GM18873 (cell line): Measurements from ENCODE around the gene EIF3I.

ENCODE experiments used
- ATAC-seq: cut with Tn5 transposase; IDR thresholded peaks from one replicate; pipeline ENCODE4 v1.9.1; 2021; ENCODE audit warnings: mild to moderate bottlenecking, moderate library complexity, moderate number of reproducible peaks; ENCODE audit not compliant: unreplicated experiment, low FRiP score

EIF3I gene

DNA sequence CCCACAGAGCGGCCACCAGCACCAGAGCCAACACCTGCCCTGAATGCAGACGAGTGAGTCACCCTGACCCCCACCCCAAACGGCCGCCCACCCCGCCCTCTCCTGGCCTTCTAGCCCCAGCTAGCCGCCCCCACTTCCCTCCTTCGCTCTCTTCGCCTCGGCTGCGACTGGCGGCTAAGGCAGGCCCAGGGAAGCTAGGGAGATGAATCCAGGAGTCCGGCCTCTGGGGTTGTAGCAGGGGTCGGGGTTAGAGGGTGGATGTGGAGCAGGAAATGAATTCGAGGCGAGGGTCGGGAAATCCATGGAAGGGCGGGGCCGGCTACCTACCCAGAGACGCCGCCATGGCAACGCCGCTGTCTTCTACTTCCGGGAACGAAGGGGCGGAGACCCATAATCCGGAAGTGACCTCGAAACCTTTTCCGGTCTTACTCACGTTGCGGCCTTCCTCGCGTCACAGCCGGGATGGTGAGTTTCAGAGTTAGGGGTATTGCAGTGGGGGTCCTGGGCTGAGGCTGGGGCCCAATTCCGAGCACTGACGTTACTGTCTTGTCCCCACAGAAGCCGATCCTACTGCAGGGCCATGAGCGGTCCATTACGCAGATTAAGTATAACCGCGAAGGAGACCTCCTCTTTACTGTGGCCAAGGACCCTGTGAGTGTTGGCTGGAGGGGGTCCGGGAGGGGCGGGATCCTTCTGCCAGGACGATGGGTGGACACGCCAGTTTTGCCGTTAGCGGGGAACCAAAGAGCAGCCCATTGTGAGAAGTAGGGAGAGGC is at the start of gene EIF3I, which contains the start of gene TMEM234:
TSS of gene EIF3I (plus strand) at position 428 of the 776 bp plus-strand sequence. CDS start at position 463, 35 bp downstream.
TSS of gene TMEM234 (minus strand) at position 374 of the 776 bp plus-strand sequence. CDS start at position 343, 31 bp downstream.
- peak; percentile 68 for ATAC-seq

DNA sequence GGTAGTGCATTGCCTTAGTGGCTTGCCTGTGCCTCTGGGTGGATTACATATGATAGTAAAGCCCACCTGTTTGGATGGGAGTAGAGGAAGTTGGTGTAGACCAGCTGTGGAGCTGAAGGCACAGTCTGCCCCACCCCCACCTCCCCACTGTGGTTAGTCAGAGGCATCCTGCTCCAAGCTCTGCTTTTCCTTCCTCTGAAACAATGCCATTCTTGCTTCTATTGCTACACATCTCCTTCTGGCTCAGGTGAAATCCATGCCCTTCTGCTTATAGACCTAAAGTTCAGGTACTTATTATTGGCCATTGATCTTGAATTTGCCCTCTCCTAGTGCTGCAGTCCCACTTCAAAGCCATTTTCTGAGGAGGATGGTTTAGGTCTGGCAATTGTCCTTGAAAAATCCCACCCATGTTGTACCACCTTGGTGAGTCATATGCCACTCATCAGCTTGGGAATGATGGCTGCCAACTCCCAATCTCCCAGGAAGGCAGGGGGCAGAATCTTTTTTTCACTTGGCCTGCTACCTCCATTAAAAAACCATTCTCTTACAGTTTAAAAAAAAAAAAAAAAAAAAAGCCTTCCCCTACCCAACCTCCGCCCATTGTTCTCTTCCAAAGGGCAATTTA is 49.5 kb upstream of the EIF3I start:
- no peak for ATAC-seq

DNA sequence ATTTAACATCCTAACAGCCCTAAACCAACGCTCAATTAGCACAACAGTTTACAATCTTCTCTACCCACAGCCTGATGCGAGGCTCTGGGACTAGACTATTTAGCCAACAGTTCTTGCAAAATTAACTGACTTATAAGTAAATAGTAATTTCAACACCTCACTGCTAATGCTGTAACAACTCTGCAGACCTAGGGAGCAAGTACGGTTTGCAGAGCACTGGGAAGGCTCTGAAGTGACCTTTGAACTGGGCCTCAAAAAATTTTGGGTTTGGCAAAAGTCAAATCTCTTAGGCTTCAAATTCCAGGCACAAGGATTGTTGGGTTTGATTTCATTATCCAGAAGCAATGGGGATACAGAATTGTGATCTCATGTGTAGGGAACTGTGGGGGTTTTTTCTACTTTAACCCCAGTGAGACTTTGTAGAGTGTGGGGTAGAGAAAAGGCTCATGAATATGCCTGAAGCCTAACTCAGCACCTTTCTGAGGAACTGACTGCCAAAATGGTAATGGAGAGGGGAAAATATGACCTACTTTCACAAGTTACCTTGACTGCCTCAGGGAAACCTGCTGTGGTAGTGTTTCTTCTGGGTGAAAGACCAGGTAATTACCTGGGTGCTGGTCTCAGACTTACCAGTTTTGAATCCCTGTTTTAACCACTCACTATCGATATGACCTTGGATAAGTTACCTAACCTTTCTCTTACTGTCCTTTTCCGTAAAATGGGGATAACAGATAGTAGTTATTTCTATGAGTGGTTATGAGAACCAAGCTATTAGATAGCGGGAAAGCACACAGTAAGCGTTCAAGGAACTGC is 43.6 kb upstream of the EIF3I start:
- ATAC-seq: no peak

DNA sequence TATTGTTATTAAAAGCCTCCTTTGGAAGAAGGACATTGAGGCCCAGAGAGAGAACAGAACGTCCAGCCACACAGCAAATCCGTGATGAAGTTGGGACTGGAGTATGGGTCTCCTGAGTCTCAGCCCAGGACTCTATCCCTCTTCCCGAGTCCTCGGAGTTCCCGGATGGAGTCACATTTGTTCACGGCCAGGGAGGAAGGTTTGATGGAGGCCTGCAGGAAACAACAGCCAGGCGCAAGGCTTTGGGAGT is 43.1 kb upstream of the EIF3I start:
- peak; percentile 13 for ATAC-seq

DNA sequence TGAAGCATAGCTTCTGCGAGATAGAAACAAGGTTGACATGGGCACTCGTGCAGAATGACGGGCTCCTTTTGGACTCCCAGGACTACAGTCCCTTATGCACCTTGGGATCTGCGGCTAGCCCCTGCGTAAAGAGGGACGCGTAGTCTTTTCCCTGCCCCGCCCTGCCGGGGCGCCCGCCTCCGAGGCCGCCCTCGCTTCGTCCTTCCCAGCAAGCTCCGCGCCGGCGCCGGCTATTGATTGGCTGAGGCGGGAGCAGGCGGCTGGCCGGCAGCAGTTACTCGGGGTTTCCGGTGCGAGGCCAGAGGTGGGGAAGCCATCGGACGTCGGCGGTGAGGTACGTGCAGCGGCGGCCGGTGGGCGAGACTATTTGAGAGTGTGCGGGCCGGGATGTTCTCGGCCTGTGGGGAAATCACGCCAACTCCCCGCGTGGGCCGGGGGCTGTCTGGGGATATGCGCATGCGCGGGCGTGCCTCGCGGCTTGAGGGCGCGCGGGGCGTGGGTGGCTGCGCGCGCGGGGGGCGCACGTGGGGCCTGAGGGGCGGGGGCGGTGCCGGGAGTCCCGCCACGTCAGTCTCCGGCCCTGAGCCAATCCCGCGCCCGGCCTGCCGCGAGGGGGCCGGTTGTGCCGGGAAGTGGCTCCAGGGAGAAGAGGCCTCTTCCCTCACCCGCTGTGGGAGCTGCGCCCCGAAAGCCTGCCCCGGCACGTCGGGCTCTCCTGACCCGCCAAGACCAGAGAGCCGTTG is 42.6 kb upstream of the EIF3I start, which contains the start of gene TXLNA:
TSS of gene TXLNA (plus strand) at position 233 of the 743 bp plus-strand sequence. CDS start 671 bp downstream, outside the sequence.
- peak; percentile 68 for ATAC-seq

DNA sequence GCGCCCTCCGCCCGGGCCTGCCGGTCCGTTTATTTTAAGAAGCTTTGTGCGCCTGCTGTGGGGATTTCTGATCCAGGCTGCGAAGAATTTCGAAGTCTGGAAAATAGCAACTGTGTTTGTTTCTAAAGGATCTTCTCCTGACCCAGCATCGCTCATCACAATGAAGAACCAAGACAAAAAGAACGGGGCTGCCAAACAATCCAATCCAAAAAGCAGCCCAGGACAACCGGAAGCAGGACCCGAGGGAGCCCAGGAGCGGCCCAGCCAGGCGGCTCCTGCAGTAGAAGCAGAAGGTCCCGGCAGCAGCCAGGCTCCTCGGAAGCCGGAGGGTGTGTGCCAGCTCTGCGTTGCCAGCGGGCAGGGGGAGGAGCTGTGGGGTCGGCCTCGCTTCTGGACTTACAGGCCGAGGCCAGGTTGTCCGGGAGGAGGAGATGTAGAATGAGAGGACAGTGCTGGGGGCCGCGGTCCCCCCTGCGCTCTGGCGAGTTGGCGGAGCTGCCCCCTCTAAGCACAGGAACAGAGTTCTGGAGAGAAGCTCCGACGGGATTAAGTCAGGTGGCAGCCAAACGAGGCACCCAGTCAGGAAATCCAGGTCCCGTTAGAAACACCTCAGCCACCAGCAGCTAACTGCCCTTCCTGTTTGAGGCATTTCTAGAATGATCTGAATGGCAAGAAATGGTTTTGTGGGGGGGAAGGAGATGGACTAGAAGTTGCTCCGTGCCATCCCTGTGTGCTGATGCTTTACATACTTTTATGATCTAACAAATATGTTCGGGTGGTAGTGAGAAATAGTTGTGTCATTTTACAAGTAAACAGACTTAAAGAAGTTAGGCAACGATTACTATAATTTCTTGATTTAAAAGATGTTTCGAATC is 41.8 kb upstream of the EIF3I start:
- no peak for ATAC-seq

DNA sequence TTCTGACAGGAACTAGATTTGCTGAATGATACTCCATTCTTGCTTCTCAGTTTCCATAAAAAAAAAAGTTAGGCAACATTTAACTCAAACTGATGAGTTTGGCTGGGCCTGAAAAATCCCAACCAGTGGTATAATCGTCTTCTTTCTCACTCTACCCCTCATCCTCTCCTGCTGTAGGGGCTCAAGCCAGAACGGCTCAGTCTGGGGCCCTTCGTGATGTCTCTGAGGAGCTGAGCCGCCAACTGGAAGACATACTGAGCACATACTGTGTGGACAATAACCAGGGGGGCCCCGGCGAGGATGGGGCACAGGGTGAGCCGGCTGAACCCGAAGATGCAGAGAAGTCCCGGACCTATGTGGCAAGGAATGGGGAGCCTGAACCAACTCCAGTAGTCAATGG is 41.1 kb upstream of the EIF3I start:
- ATAC-seq: no peak

DNA sequence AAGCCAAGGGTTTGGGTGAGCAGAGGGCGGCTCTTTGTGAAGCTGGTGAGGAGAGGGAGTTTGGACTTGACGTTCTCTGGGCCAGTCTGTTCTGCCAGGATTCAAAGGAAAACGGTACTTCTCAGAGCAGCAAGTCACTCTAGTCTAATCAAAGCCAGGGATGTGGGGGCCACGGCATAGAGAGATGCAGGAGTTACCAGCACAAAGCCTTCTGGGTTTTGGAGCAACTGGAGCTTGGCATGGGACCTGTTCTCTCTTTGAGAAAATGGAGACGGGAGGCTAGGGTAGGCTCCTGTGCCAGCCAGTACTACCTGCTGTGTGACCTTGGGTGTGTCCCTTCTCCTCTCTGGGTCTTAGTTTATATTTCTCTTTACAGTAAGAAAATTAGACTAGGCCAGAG is 40.6 kb upstream of the EIF3I start:
- no peak for ATAC-seq

DNA sequence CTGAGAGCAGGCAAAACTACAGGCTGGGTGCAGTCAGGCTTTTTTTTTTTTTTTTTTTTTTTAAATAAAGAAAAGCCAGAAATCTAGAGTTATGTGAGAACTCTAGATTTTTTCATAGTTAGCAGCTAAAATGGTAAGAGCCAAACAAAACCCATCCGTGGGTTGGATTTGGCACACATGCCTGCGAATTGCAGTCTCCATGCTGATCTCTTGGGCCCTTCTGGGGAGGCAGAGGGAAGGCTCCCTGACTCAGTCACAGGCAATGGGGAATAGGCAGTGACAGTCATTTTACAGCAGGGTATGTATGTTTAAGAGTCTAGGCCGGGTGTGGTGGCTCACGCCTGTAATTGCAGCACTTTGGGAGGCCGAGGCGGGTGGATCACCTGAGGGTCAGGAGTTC is 40.1 kb upstream of the EIF3I start:
- ATAC-seq: no peak

DNA sequence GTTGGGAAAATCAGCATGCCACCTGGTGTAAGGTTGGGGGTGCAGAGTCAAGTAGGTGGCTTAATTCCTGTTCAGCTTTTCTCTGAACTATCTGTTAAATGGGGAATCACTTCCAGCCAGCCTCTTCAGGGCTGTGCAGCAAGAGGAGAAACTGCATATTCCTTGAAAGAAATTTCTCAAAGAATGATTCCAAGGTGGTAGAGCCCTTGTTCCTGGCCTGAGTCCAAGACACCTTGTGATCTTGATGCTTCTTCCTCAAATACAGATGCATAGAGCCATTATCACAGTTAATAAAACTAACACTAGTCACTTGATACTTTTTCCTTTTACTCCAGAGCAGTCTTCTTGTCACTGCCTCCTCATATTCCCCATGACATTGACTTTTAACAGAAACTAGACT is 37.6 kb upstream of the EIF3I start:
- no peak for ATAC-seq

DNA sequence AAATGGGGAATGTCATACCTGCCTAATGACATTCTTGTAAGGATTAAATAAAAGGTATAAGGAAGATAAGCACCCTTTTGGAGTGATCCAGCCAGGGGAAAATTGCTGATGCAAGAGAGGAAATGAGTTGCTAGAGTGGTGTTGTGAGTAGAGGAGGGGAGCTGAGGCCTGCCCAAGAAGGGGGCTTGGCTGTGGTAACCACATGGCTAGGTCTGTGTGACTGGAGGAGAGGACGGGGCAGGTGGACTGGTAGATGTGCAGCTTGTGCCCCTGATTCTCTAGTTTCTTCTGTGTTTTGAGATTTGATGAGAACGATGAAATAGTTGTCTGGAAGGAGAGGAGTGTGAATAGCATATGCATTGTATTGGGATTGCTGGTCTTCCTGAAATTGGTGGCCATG is 36.1 kb upstream of the EIF3I start:
- ATAC-seq: no peak

DNA sequence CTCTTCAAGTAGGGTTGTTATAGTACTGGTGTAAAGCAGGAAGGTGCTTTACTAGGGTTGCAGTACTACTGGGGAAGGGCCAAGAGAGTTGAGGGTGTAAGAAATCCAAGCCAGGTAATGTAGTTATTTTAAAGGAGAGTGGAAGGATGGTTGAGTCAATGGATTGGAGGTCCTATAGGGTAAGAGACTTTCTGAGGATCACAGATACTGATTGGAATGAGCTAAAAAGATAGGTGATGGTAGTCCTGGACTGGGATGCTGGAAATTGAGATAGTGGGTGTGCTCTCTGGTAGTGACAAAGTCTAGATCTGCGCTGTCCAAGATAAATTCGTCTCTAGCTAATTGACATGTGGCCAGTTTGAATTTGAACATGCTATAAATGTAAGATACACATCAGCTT is 35.7 kb upstream of the EIF3I start:
- no peak for ATAC-seq

DNA sequence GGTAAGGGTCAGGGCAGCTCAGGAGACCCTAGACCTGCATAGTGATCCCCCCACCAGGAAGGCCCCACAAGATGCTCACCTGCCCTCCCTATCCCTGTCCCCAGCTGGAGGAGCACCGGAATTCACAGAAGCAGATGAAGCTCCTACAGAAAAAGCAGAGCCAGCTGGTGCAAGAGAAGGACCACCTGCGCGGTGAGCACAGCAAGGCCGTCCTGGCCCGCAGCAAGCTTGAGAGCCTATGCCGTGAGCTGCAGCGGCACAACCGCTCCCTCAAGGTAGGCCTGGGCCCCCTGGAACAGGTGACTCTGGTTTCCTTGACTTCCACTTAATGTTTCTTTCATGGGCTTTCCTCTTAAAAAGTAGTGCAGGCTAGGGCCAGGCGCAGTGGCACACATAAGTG is 34.4 kb upstream of the EIF3I start:
- no peak for ATAC-seq

DNA sequence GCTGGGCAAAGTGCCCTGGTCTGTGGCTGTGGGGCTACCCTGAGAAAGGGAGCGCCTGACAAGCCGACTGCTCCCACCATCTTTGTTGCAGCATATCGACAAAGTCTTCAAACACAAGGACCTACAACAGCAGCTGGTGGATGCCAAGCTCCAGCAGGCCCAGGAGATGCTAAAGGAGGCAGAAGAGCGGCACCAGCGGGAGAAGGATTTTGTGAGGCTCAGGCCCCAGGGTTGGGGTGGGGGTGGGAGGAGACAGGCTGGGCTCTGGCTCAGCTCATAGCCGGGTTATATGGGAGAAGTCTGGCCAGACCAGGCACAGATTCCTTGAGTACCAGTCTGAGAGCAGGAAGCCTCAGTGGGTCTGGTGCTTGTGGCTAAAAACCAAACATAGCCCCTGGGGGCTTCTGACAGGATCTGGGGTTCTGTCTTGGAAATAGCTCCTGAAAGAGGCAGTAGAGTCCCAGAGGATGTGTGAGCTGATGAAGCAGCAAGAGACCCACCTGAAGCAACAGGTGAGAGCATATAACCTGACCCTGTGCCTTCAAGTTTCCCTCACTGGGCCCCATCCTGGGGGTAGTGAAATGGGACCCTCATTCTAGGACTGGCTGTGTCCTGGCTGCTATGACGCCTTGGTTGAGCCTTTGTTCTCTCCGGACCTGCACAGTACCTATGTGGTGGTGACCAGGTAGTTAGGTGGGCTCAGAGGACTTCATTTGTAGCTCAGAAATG is 29.8 kb upstream of the EIF3I start:
- no peak for ATAC-seq

DNA sequence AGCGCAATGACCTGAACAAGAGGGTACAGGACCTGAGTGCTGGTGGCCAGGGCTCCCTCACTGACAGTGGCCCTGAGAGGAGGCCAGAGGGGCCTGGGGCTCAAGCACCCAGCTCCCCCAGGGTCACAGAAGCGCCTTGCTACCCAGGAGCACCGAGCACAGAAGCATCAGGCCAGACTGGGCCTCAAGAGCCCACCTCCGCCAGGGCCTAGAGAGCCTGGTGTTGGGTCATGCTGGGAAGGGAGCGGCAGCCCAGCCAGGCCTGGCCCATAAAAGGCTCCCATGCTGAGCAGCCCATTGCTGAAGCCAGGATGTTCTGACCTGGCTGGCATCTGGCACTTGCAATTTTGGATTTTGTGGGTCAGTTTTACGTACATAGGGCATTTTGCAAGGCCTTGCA is 27.2 kb upstream of the EIF3I start:
- ATAC-seq: no peak

DNA sequence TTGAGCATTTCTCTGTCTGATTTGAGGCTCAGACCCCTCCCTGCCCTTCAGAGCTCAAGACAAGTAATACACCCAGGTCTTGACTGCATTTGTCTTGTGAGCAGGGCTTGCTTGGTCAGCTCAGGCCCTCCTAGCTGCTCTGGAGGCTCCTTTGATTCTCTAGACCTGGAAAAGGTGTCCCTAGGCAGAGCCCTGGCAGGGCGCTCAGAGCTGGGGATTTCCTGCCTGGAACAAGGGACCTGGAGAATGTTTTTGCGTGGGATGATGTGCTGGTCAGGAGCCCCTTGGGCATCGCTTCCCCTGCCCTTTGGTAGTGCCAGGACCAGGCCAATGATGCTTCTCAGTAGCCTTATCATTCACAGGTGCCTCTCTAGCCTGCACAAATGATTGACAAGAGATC is 26.7 kb upstream of the EIF3I start:
- ATAC-seq: no peak

DNA sequence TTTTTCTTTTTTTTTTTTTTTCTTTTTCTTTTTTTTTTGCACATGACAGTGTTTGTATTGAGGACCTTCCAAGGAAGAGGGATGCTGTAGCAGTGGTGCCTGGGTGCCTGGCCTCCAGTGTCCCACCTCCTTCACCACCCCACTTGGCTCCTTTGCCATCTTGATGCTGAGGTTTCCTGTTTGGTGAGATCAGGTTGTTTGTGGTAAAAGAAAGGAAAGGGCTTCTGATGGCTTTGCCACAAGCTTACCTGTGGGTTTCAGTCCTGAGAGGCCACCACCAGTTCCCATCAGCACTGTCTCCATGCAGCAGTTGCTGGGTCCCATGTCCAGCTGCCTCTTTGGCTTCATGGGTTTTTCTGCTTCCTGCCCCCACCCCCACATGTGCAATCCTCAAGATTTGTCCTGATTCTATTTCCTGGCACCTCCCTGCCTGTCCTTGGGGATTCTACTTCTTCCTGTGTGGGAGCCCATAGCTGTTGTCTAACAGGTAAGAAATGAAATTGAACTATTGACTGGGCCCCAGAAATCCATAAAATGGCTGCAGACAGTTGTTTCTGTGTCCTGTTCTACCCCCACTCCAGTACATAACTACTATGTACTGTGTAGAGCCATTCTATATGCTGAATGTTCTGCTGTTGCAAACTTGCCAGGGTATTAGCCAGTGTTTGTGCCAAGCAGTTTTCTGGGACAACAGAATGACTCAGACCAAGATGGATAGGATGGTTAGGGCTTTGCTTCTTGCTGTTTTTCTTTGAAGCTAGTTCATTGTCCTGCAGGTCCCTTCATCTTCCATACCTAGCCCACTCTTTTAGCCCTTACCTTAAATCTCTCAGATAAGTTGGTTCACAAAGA is 26.0 kb upstream of the EIF3I start:
- no peak for ATAC-seq

DNA sequence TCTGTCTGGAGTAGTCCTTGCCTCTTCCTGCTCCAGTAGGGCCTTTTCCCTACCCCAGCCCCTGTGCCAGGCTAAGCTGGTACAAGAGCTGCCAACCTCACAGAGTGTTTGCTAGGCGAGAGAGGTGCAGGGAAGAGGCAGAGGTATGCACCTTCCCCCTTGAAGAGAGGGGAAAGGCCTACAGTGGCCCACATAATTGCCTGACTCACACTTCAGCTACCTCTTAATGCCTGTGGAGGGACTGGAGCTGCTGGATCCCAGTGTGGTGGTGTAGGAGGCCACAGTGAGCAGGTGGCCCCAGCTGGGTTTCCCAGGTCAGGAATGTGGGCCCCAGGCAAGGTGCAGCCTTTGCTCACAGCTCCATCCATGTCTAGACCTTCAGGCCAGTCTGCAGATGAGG is 25.1 kb upstream of the EIF3I start:
- ATAC-seq: no peak
